ENCODE data around the gene EMC9. TPM values are rescaled to one million over a fixed set of nuclear protein-coding genes. Genes with fewer than 3 reads are reported as not detected.

The EMC9 gene
- total RNA-seq, 4 donors from 2014 or later, result 8.8 to 14.4 (median 12.2) TPM

GRCh38 chr14:24188251-24189058, 47.1 kb upstream of the EMC9 start, which contains the start of gene IPO4:
Gene IPO4 (minus strand): TSS chr14:24188816. CDS start chr14:24188787, 29 bp downstream.
- peak within 1 kb of the TSS; percentile 66 to 84 (median 70) for H3K4me3 ChIP-seq
- intact Hi-C loops (cut with DNase I), result no loop called here
- 0% methylated on average over 24 of the region's 65 CpGs for WGBS
- H3K27me3 ChIP-seq, result no peaks in the 10 kb centered on the region
- H3K9me3 ChIP-seq, result no peaks in the 10 kb centered on the region
- peak within 1 kb of the TSS; percentile 70 to 89 (median 76) for H3K27ac ChIP-seq (replicated peaks in 1 of 4)
- peak; percentile 99 for DNase-seq (ENCODE audit: extremely low spot score)
- H3K4me1 ChIP-seq, result peaks cover 17 to 42% (median 32%) of the 10 kb centered on the region in 4 donors
- peaks cover 50 to 75% (median 68%) of the 10 kb centered on the region in 4 donors for H3K36me3 ChIP-seq
- peak; percentile 38 for TF ChIP-seq POLR2A (IDR thresholded peaks at IDR 0.05; ENCODE audit: low read depth)
- no peak for TF ChIP-seq EP300 (IDR thresholded peaks at IDR 0.05)
- TF ChIP-seq CTCF (IDR thresholded peaks at IDR 0.05), result peak in 1 of 3 experiments; percentile 28
- peak; percentile 72 to 95 for TF ChIP-seq POLR2AphosphoS5 (IDR thresholded peaks at IDR 0.05)

GRCh38 chr14:24187539-24187915, 46.1 kb upstream of the EMC9 start:
- intact Hi-C loops (cut with DNase I), result no loop called here
- H3K27me3 ChIP-seq, result no peaks in the 10 kb centered on the region
- H3K4me1 ChIP-seq, result peaks cover 17 to 36% (median 30%) of the 10 kb centered on the region in 4 donors
- TF ChIP-seq EP300 (IDR thresholded peaks at IDR 0.05), result no peak
- no peak for TF ChIP-seq POLR2A (IDR thresholded peaks at IDR 0.05; ENCODE audit: low read depth)
- TF ChIP-seq CTCF (IDR thresholded peaks at IDR 0.05), result no peak
- no peak for TF ChIP-seq POLR2AphosphoS5 (IDR thresholded peaks at IDR 0.05)
- WGBS, result 82% methylated on average over 2 of the region's 2 CpGs
- peak overlapping the region in 3 of 4 donors; percentile 67 to 84 (median 72) for H3K4me3 ChIP-seq
- H3K36me3 ChIP-seq, result peaks cover 53 to 77% (median 69%) of the 10 kb centered on the region in 4 donors
- no peak for DNase-seq (ENCODE audit: extremely low spot score)
- peak overlapping the region in 3 of 4 donors; percentile 70 to 89 (median 76) for H3K27ac ChIP-seq (replicated peaks in 1 of 4)
- no peaks in the 10 kb centered on the region for H3K9me3 ChIP-seq

- Histone ChIP-seq H3K27me3 (no peaks in the 10 kb centered on the region), H3K36me3 (peaks cover 50 to 77% (median 69%) of the 10 kb centered on the region in 4 donors), H3K4me3 (no peak overlapping the region), H3K4me1 (peaks cover 17 to 31% (median 27%) of the 10 kb centered on the region in 4 donors), H3K27ac (replicated peaks in 1 of 4) (no peak overlapping the region), H3K9me3 (no peaks in the 10 kb centered on the region)
- no peak for DNase-seq (ENCODE audit: extremely low spot score)
- TF ChIP-seq POLR2A (IDR thresholded peaks at IDR 0.05; ENCODE audit: low read depth) (no peak), POLR2AphosphoS5 (IDR thresholded peaks at IDR 0.05) (no peak), CTCF (IDR thresholded peaks at IDR 0.05) (no peak), EP300 (IDR thresholded peaks at IDR 0.05) (no peak)
- WGBS, result 93% methylated on average over 10 of the region's 10 CpGs
- intact Hi-C loops (cut with DNase I), result no loop called here
Observed at GRCh38 chr14:24186831-24187538, 45.6 kb upstream of the EMC9 start.

- H3K36me3 ChIP-seq, result peaks cover 50 to 77% (median 71%) of the 10 kb centered on the region in 4 donors
- DNase-seq (ENCODE audit: extremely low spot score), result no peak
Observed at GRCh38 chr14:24185741-24186140, 44.4 kb upstream of the EMC9 start.

More at GRCh38 chr14:24185741-24186140, 44.4 kb upstream of the EMC9 start:
- Histone ChIP-seq H3K27ac (replicated peaks in 1 of 4) (no peak overlapping the region), H3K9me3 (no peaks in the 10 kb centered on the region), H3K4me3 (no peak overlapping the region), H3K4me1 (peaks cover 17 to 29% (median 26%) of the 10 kb centered on the region in 4 donors), H3K27me3 (no peaks in the 10 kb centered on the region)
- 89% methylated on average over 8 of the region's 11 CpGs for WGBS
- intact Hi-C loops (cut with DNase I), result no loop called here
- TF ChIP-seq POLR2AphosphoS5 (IDR thresholded peaks at IDR 0.05), result no peak
- TF ChIP-seq CTCF (IDR thresholded peaks at IDR 0.05), result no peak
- TF ChIP-seq POLR2A (IDR thresholded peaks at IDR 0.05; ENCODE audit: low read depth), result no peak
- TF ChIP-seq EP300 (IDR thresholded peaks at IDR 0.05), result no peak
